AG10803 (cell line): ENCODE measurements around the gene MORN1.

Experiments used
- DNase-seq: peaks from one replicate; pipeline ENCODE4 v3.0.0; 2010; ENCODE audit warnings: low read depth
- H3K4me3 ChIP-seq: 2 replicates; pipeline ENCODE4 v1.5.1; 2011; ENCODE audit warnings: mild to moderate bottlenecking, low read length, control low read depth
- TF ChIP-seq, protein P1 (sequence below): conservative IDR thresholded peaks from 2 replicates; pipeline ENCODE4 v1.5.1; 2011; ENCODE audit warnings: mild to moderate bottlenecking, low read length, control low read depth, inconsistent platforms

Gene MORN1

DNA sequence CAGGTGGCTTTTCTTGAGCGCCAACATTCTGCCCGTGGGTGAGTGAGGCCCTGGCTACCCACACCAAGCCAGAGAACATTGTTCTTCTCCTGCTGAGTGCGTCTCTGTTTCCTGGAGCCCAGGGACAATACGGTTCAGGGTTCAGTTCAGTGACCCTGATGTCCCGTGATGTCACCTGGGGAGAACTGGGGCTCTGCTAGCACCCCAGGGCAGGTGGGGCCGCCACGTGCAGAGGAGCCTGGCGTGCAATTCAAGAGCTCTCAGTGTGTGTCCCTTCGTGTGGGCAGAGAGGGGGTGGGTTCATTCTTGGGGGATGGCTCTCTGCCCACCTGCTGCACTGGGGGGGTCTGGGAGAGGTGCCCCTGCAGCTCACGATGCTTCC lies 39.2 kb upstream of the MORN1 start:
- TF ChIP-seq, protein P1, sequence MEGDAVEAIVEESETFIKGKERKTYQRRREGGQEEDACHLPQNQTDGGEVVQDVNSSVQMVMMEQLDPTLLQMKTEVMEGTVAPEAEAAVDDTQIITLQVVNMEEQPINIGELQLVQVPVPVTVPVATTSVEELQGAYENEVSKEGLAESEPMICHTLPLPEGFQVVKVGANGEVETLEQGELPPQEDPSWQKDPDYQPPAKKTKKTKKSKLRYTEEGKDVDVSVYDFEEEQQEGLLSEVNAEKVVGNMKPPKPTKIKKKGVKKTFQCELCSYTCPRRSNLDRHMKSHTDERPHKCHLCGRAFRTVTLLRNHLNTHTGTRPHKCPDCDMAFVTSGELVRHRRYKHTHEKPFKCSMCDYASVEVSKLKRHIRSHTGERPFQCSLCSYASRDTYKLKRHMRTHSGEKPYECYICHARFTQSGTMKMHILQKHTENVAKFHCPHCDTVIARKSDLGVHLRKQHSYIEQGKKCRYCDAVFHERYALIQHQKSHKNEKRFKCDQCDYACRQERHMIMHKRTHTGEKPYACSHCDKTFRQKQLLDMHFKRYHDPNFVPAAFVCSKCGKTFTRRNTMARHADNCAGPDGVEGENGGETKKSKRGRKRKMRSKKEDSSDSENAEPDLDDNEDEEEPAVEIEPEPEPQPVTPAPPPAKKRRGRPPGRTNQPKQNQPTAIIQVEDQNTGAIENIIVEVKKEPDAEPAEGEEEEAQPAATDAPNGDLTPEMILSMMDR, result no peak
- no peak overlapping the region for H3K4me3 ChIP-seq
- DNase-seq, result no peak

DNA sequence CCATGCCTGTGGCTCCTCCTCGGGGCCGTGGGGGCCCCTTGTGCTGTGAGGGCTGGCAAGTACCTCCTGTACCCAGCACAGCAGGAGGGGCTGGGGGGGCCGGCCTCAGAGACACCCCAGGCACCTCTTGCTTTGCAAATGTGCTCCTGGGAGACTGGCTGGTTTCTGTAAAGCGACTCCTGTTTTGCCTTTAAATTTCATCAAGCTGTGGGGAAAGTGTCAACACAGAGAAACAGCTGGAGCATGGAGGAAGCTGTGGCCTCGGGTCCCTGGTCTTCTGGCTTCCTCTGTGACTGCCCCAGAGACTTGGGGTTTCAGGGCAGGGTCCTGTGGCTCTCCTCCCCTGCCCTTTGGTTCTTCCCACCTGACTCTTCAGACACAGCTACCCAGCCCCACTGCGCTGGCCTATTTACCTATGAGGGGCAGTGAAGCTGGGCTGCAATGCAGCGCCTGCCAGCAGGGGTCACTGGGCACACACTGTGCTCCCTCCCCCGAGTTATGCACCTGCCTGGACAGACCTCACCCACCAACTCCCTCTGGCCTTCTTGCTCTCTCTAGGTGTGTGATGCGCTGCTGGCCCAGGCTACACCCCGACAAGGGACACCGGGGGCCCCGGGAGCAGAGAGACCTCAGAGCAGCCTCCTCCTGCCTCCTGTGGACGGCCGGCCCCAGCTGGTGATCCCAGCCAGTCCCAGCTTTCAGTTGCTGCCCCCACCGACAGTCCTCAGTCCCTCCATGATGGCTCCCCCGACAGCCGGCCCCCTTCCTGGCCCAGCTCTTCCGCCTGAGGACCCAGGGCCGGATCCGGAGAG lies 38.6 kb upstream of the MORN1 start:
- TF ChIP-seq, protein P1, result peak; percentile 34
- no peak for DNase-seq
- H3K4me3 ChIP-seq, result no peak overlapping the region

DNA sequence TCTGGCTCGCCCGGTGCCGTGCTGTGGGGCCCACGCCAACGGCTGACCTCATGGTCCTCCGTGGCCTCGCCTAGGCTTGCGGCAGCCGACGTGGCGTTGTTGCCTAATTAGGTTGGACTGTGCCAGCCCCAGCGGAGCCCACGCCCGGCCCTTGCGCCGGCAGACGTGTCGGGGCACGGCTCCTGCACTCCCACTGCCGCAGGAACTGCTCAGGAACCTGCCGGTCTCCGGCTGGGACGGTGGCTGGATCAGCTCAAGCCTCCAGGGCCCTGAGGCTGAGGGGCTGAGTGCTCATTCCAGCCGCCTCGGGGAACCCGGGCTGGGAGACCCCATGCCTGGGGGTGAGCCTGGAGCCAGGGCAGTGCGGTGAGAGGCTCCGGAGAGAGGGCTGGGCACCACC lies 37.1 kb upstream of the MORN1 start:
- TF ChIP-seq, protein P1, result no peak
- H3K4me3 ChIP-seq, result no peak overlapping the region
- no peak for DNase-seq

- H3K4me3 ChIP-seq, result no peak overlapping the region
- TF ChIP-seq, protein P1, result no peak
- no peak for DNase-seq
Measured at GRCh38 chr1:2427976-2428375, 36.6 kb upstream of the MORN1 start.

DNA sequence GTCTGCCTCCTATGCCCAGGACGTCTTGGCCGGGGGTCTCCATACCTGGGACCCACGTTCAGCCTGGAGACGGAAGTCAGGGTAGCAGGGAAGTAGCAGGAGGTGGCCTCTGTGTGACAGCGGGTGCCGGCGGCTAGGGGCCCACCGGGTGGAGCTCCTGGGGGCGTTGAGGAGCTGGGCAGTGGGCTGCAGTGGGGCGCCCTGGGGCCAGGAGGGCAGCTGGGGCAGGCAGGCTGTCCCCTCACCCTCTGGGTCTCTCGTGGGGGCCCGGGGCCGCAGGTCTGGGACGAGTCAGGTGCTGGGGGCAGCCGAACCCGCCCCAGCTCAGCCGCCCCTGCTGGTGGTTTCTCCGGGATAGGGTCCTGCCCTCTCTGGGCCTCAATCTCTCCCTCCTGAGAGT lies 35.7 kb upstream of the MORN1 start:
- H3K4me3 ChIP-seq, result no peak overlapping the region
- TF ChIP-seq, protein P1, result no peak
- no peak for DNase-seq

DNA sequence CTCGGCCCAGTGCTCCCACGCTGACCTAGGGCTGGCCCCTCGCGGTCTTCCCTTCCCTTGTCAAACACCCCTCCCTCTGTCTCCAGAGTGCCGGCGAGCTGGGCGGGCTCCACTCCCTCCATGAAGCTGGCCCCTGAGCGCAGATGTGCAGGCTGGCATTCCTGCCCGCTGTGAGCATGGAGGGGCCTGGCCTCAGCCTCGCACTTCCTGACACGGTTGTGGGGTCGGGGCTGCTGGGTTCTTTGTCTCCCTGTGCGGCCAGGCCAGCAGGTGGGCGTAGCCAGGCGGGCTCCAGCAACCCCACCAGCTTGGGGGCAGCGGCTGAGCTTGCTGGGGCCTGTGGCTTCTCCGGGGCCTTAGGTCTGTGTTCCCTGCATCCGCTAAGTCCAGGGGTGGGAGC lies 35.2 kb upstream of the MORN1 start:
- no peak for DNase-seq
- no peak overlapping the region for H3K4me3 ChIP-seq
- TF ChIP-seq, protein P1, result no peak

GRCh38 chr1:2425892-2426291 lies 34.5 kb upstream of the MORN1 start:
- DNase-seq, result no peak
- TF ChIP-seq, protein P1, result no peak
- H3K4me3 ChIP-seq, result no peak overlapping the region
